A375 (cell line): Measurements from ENCODE around the gene SCAMP4. TPM values are rescaled to one million over a fixed set of nuclear protein-coding genes. Genes with fewer than 3 reads are reported as not detected.

Source experiments
- total RNA-seq: library from RNA; depleted of rRNA; stranded (reverse); fragments of >200 nt; shearing (Covaris generic); gene quantifications from 2 replicates; pipeline ENCODE4 v1.2.3, GENCODE V29; 2014; rRNA removed

SCAMP4 gene
- 29.7 and 37.5 TPM in 2 replicates for total RNA-seq

GRCh38 chr19:1905110-1905862 is at the start of gene SCAMP4, which contains the start of gene ADAT3:
TSS of gene SCAMP4 (plus strand) at chr19:1905399. CDS start at chr19:1915020, 9,621 bp downstream.
TSS of gene ADAT3 (plus strand) at chr19:1905399. CDS start at chr19:1912048, 6,649 bp downstream.

GRCh38 chr19:1863328-1863637 is 41.9 kb upstream of the SCAMP4 start, which contains the start of gene KLF16:
TSS of gene KLF16 (minus strand) at chr19:1863579. CDS start at chr19:1863497, 82 bp downstream.

GRCh38 chr19:1885398-1886119 is 19.6 kb upstream of the SCAMP4 start, which contains the start of gene ABHD17A:
TSS of gene ABHD17A (minus strand) at chr19:1885496. CDS start at chr19:1881566, 3,930 bp downstream.

GRCh38 chr19:1941146-1942077 is 36.2 kb downstream of the SCAMP4 start, which contains the start of gene CSNK1G2:
TSS of gene CSNK1G2 (plus strand) at chr19:1941172. CDS start at chr19:1969773, 28,601 bp downstream.

Other genes with a start within 250 kb of the SCAMP4 start
- not detected in 2 replicates for gene ONECUT3, start 151.9 kb upstream of the SCAMP4 start, total RNA-seq
- 1.5 and 1.7 TPM in 2 replicates for gene ATP8B3, start 93.1 kb upstream of the SCAMP4 start, total RNA-seq
- 17.4 and 20.0 TPM in 2 replicates for gene REXO1, start 56.9 kb upstream of the SCAMP4 start, total RNA-seq
- gene KLF16, start 41.8 kb upstream of the SCAMP4 start, total RNA-seq = 8.6 and 9.3 TPM in 2 replicates
- 72.0 and 73.1 TPM in 2 replicates for gene ABHD17A, start 19.9 kb upstream of the SCAMP4 start, total RNA-seq
- 2.6 and 3.1 TPM in 2 replicates for gene ADAT3, start within 50 bp of the SCAMP4 start, total RNA-seq
- 60.4 and 62.6 TPM in 2 replicates for gene CSNK1G2, start 35.8 kb downstream of the SCAMP4 start, total RNA-seq
- 39.4 and 44.9 TPM in 2 replicates for gene BTBD2, start 110.3 kb downstream of the SCAMP4 start, total RNA-seq
- 70.0 and 70.3 TPM in 2 replicates for gene MKNK2, start 145.8 kb downstream of the SCAMP4 start, total RNA-seq
- gene MOB3A, start 190.9 kb downstream of the SCAMP4 start, total RNA-seq = 8.4 and 10.2 TPM in 2 replicates
- gene IZUMO4, start 191.5 kb downstream of the SCAMP4 start, total RNA-seq = 3.6 and 6.2 TPM in 2 replicates
- gene AP3D1, start 246.2 kb downstream of the SCAMP4 start, total RNA-seq = 72.0 and 80.1 TPM in 2 replicates